Heart right ventricle (tissue), 16 donors: ENCODE results near the gene DHX35. TPM values are rescaled to one million over a fixed set of nuclear protein-coding genes. Genes with fewer than 3 reads are reported as not detected.

Experiments
- ATAC-seq, 8 donors: fragments of 200-7000 bp; cut with Tn5 transposase; one replicate each; pipeline ENCODE4 v1.9.1; 2020; ENCODE audit warnings: mild to moderate bottlenecking in 8 of 8, moderate library complexity in 8 of 8, moderate number of reproducible peaks in 1 of 8
- DNase-seq, 2 donors: peaks; one replicate each; pipeline ENCODE4 v3.0.0-alpha.2; 2020
- H3K27ac ChIP-seq, 10 donors: fragments of 200-600 bp; sonication (generic) in 2 of 10; one replicate each; pipeline versions ENCODE4 v1.5.0 to v1.8.0; 2020 to 2022; ENCODE audit warnings: mild to moderate bottlenecking in 3 of 10
- H3K27me3 ChIP-seq, 7 donors: fragments of 200-600 bp; one replicate each; pipeline ENCODE4 v1.8.0; 2021 to 2022; ENCODE audit warnings: mild to moderate bottlenecking in 2 of 7
- H3K36me3 ChIP-seq, 9 donors: fragments of 200-600 bp; sonication (generic) in 1 of 9; one replicate each; pipeline versions ENCODE4 v1.5.0 to v1.8.0; 2020 to 2022; ENCODE audit warnings: mild to moderate bottlenecking in 2 of 9
- H3K4me1 ChIP-seq, 9 donors: fragments of 200-600 bp; sonication (generic) in 1 of 9; one replicate each; pipeline versions ENCODE4 v1.5.0 to v1.8.0; 2020 to 2022; ENCODE audit warnings: mild to moderate bottlenecking in 4 of 9
- H3K4me3 ChIP-seq, 10 donors: fragments of 200-600 bp; sonication (generic) in 2 of 10; one replicate each; pipeline versions ENCODE4 v1.5.0 to v1.8.0; 2020 to 2022; ENCODE audit warnings: mild to moderate bottlenecking in 7 of 10, moderate library complexity in 2 of 10
- H3K9me3 ChIP-seq, 11 donors: fragments of 200-600 bp in 10 of 11; sonication (generic) in 2 of 11; one replicate each; pipeline versions ENCODE4 v1.5.0 to v1.8.0; 2013 to 2022; ENCODE audit warnings: mild to moderate bottlenecking in 2 of 11, control low read depth in 1 of 11, moderate library complexity in 1 of 11
- CTCF ChIP-seq, 9 donors: fragments of 200-600 bp; sonication (generic) in 2 of 9; IDR thresholded peaks; one replicate each; pipeline versions ENCODE4 v1.5.0 to v1.8.0; 2021 to 2022; ENCODE audit warnings: antibody characterized with exemption in 9 of 9, mild to moderate bottlenecking in 5 of 9, moderate library complexity in 1 of 9
- WGBS, 2 donors: extraction: QIAGEN DNeasy Blood & Tissue Kit; methylation state at CpG; one replicate each; pipeline ENCODE4 v1.1.7; 2013; ENCODE audit warnings: inconsistent platforms in 1 of 2; 5-methylcytosine and 5-hydroxymethylcytosine counted together
- intact Hi-C, 10 donors: fragments of 100-400 bp; cut with DNase I; formaldehyde crosslinking; loops; one replicate each; pipeline versions ENCODE4 v1.11.1 to v1.14.2; 2022
- polyA plus RNA-seq, 2 donors: library from polyadenylated mRNA; stranded (reverse); fragments of 200-250 nt; gene quantifications; one replicate each; pipeline ENCODE4 v1.2.3, GENCODE V29; 2013
- total RNA-seq, 10 donors: library from RNA; stranded (reverse); fragmentation: NEBNext Ultra II Directional in 3 of 10; extraction: Animal tissue kit (Norgen Biotek cat#: 25700) in 3 of 10; gene quantifications; one replicate each; pipeline versions ENCODE4 v1.2.1 to v1.2.4, GENCODE V29; 2021 to 2023
- donor health status: Arrhythmogenic right ventricular cardiomyopathy.
- donor health status: ischemic (EF 13 %, LVEDD 7.1; RV severe dilation, severe dysfunction).
- donor health status: healthy with polysubstance abuse.
- donor health status: DM: no; HTN: yes; CAD: no.
- donor health status: DM: no; HTN: no; CAD: no.
- donor health status: ischemic (EF 25% LVEDD 6.9; RV normal size, moderate dysfunction).
- donor health status: ischemic (EF 25% LVEDD 5.7; RV mildly dilated, moderate dysfunction).
- donor health status: healthy.
- donor health status: DM: yes; HTN: yes; CAD: no.
- donor health status: Ischemic cardiomyopathy.
- donor health status: ischemic (EF 35%, LVEDD 5.7; RV mildly dilated, moderate dysfunction).
- donor health status: nonischemic (EF 11% LVEDD 7.7; RV severe dilation, severe dysfunction).
- donor health status: DM: yes; HTN: yes; CAD: no.
- donor health status: PGD.
- donor health status: ischemic (EF 29% LVEDD 5.4; RV normal size, mild dysfunction).
- donor health status: nonischemic (EF 23%, LVEDD 6.1; RV moderate dilation, normal function).

DHX35 gene
- total and polyA plus RNA-seq, 12 donors: 5.1 to 14.3 (median 10.2) TPM

GRCh38 chr20:39057911-39058310, 95.8 kb downstream of the DHX35 start:
- H3K36me3 ChIP-seq: no peaks in the 10 kb centered on the region
- no peak for TF ChIP-seq CTCF (IDR thresholded peaks at IDR 0.05)
- H3K27me3 ChIP-seq: peaks cover 0 to 9% (median 0%) of the 10 kb centered on the region in 7 donors
- no peak overlapping the region for H3K27ac ChIP-seq
- no peaks in the 10 kb centered on the region for H3K9me3 ChIP-seq
- 76 to 86% methylated on average over 4 of the region's 4 CpGs for WGBS, 2 donors
- intact Hi-C loops: no loop called here
- no peaks in the 10 kb centered on the region for H3K4me1 ChIP-seq
- H3K4me3 ChIP-seq: no peak overlapping the region
- DNase-seq (no peak), ATAC-seq (no peak)

- H3K4me1 ChIP-seq: no peaks in the 10 kb centered on the region
- H3K9me3 ChIP-seq: no peaks in the 10 kb centered on the region
- peaks cover 0 to 4% (median 0%) of the 10 kb centered on the region in 7 donors for H3K27me3 ChIP-seq
- no peak for ATAC-seq
- WGBS, 2 donors: 90 to 92% methylated on average over 9 of the region's 9 CpGs
- intact Hi-C loops: no loop called here
- no peak overlapping the region for H3K27ac ChIP-seq
- no peak for DNase-seq
- H3K36me3 ChIP-seq: no peaks in the 10 kb centered on the region
- no peak overlapping the region for H3K4me3 ChIP-seq
- TF ChIP-seq CTCF (IDR thresholded peaks at IDR 0.05): no peak
Measured at GRCh38 chr20:39059036-39059435, 96.9 kb downstream of the DHX35 start.

- Histone ChIP-seq H3K36me3 (no peaks in the 10 kb centered on the region), H3K4me1 (no peaks in the 10 kb centered on the region), H3K27me3 (peaks cover 0 to 31% (median 14%) of the 10 kb centered on the region in 7 donors), H3K9me3 (peaks cover 0 to 14% (median 0%) of the 10 kb centered on the region in 11 donors), H3K27ac (no peak overlapping the region), H3K4me3 (no peak overlapping the region)
- intact Hi-C loops: no loop called here
- no peak for TF ChIP-seq CTCF (IDR thresholded peaks at IDR 0.05)
- DNase-seq (no peak), ATAC-seq (no peak)
- WGBS, 2 donors: 44 to 47% methylated on average over 14 of the region's 14 CpGs
Measured at GRCh38 chr20:39066471-39067242, 104.5 kb downstream of the DHX35 start.

GRCh38 chr20:39067526-39068216, 105.5 kb downstream of the DHX35 start:
- peaks cover 0 to 42% (median 21%) of the 10 kb centered on the region in 7 donors for H3K27me3 ChIP-seq
- 83 to 84% methylated on average over 5 of the region's 5 CpGs for WGBS, 2 donors
- no peak for TF ChIP-seq CTCF (IDR thresholded peaks at IDR 0.05)
- H3K36me3 ChIP-seq: no peaks in the 10 kb centered on the region
- no peak overlapping the region for H3K4me3 ChIP-seq
- intact Hi-C loops: no loop called here
- no peak overlapping the region for H3K27ac ChIP-seq
- DNase-seq (no peak), ATAC-seq (no peak)
- H3K9me3 ChIP-seq: peaks cover 0 to 14% (median 0%) of the 10 kb centered on the region in 11 donors
- H3K4me1 ChIP-seq: no peaks in the 10 kb centered on the region
